Measurements from ENCODE around the gene PLEKHA7. TPM values are rescaled to one million over a fixed set of nuclear protein-coding genes. Genes with fewer than 3 reads are reported as not detected.

PLEKHA7 gene
- total and polyA plus RNA-seq, 2 of the 13 experiments (the other 11 are each of a cell fraction or from before 2014, with no cell fraction given): 17.5 to 18.7 TPM

GRCh38 chr11:16749666-16750065 lies 264.5 kb downstream of the PLEKHA7 start:
- ATAC-seq (no peak), DNase-seq (ENCODE audit: low spot score) (no peak), FAIRE-seq (no peak)
- no peaks in the 10 kb centered on the region for H3K27me3 ChIP-seq (ENCODE audit: control insufficient read depth in 1 of 2, insufficient read depth in 2 of 2, low read length in 2 of 2)
- TF ChIP-seq NFYC (CRISPR knock-in tag; IDR thresholded peaks at IDR 0.05): no peak
- TF ChIP-seq ZFYVE20 (CRISPR knock-in tag; IDR thresholded peaks at IDR 0.05; ENCODE audit: borderline replicate concordance, low read depth): no peak
- no peak overlapping the region for H2AFZ ChIP-seq (ENCODE audit: low read length)
- peaks cover 8% of the 10 kb centered on the region for H4K20me1 ChIP-seq (ENCODE audit: insufficient read depth, low read length)
- BruUV-seq (replicated peaks): no TSS peak
- peaks cover 1% of the 10 kb centered on the region for H3K4me1 ChIP-seq (ENCODE audit: insufficient read depth, low read length)
- no peak overlapping the region for H3K4me3 ChIP-seq (replicated peaks in 1 of 3; ENCODE audit: insufficient read depth in 1 of 3, low read depth in 2 of 3, low read length in 3 of 3)
- no peak overlapping the region for H3K9ac ChIP-seq (ENCODE audit: insufficient read depth, low read depth, low read length)
- H3K79me2 ChIP-seq (ENCODE audit: insufficient read depth, low read length): peaks cover 12% of the 10 kb centered on the region
- no peaks in the 10 kb centered on the region for H3K9me3 ChIP-seq (ENCODE audit: low read length)
- WGBS (ENCODE audit: low lambda C conversion rate): 93% methylated on average over 2 of the region's 2 CpGs
- peaks cover 14 to 83% of the 10 kb centered on the region in 2 experiments for H3K36me3 ChIP-seq (replicated peaks in 1 of 2; ENCODE audit: control insufficient read depth in 1 of 2, insufficient read depth in 2 of 2, low read length in 2 of 2)
- CTCF ChIA-PET (ENCODE audit: low intra/inter-chr PET ratio, low total read pairs): no interaction called here
- POLR2A ChIA-PET: interaction anchor here (0.6 to 1.9 kb wide), 2 partner anchors 10 to 1263 kb away, joined by 3 to 12 read pairs; partner anchors contain the start of genes C11orf58 and SERGEF
- H3K4me2 ChIP-seq (ENCODE audit: low read depth, low read length): no peak overlapping the region
- in situ Hi-C loops (cut with HindIII; ENCODE audit: extremely low pct_ligation_motif_present, low pct_unique_long_range_greater_than_20kb) (no loop called here), intact Hi-C loops (cut with micrococcal nuclease; ENCODE audit: unreplicated experiment) (no loop called here)
- no peak overlapping the region for H3K27ac ChIP-seq (ENCODE audit: extremely low read length, insufficient read depth, low read length)

- no peak for FAIRE-seq
- no peak overlapping the region for H3K9ac ChIP-seq (ENCODE audit: insufficient read depth, low read depth, low read length)
- BruUV-seq (replicated peaks): no TSS peak
- peaks cover 10% of the 10 kb centered on the region for H4K20me1 ChIP-seq (ENCODE audit: insufficient read depth, low read length)
- H3K27ac ChIP-seq (ENCODE audit: extremely low read length, insufficient read depth, low read length): no peak overlapping the region
- H3K9me3 ChIP-seq (ENCODE audit: low read length): no peaks in the 10 kb centered on the region
- no peak overlapping the region for H2AFZ ChIP-seq (ENCODE audit: low read length)
- H3K4me1 ChIP-seq (ENCODE audit: insufficient read depth, low read length): peaks cover 7% of the 10 kb centered on the region
- WGBS (ENCODE audit: low lambda C conversion rate): 100% methylated on average over 1 of the region's 1 CpG
- H3K4me3 ChIP-seq (replicated peaks in 1 of 3; ENCODE audit: insufficient read depth in 1 of 3, low read depth in 2 of 3, low read length in 3 of 3): no peak overlapping the region
- no peak for ATAC-seq
- ChIA-PET CTCF (ENCODE audit: low intra/inter-chr PET ratio, low total read pairs) (no interaction called here), POLR2A (interaction anchor here (1.9 kb wide), 1 partner anchor 10 kb away, joined by 12 read pairs; the partner anchor contains the start of gene C11orf58)
- H3K79me2 ChIP-seq (ENCODE audit: insufficient read depth, low read length): peaks cover 18% of the 10 kb centered on the region
- H3K36me3 ChIP-seq (replicated peaks in 1 of 2; ENCODE audit: control insufficient read depth in 1 of 2, insufficient read depth in 2 of 2, low read length in 2 of 2): peaks cover 14 to 88% of the 10 kb centered on the region in 2 experiments
- intact Hi-C loops (cut with micrococcal nuclease; ENCODE audit: unreplicated experiment) (no loop called here), in situ Hi-C loops (cut with HindIII; ENCODE audit: extremely low pct_ligation_motif_present, low pct_unique_long_range_greater_than_20kb) (no loop called here)
- DNase-seq (ENCODE audit: low spot score): no peak
- no peak overlapping the region for H3K4me2 ChIP-seq (ENCODE audit: low read depth, low read length)
- H3K27me3 ChIP-seq (ENCODE audit: control insufficient read depth in 1 of 2, insufficient read depth in 2 of 2, low read length in 2 of 2): no peaks in the 10 kb centered on the region
- peak; percentile 43 for TF ChIP-seq MAFF (IDR thresholded peaks at IDR 0.05; ENCODE audit: low read depth, low read length)
- peak; percentile 23 to 67; a peak in 2 of 4 replicates for TF ChIP-seq MAFK (conservative IDR thresholded peaks at IDR 0.05 in 1 of 2, IDR thresholded peaks at IDR 0.05 in 1 of 2; ENCODE audit: low read length in 2 of 2)
- no peak for TF ChIP-seq ZNF33A (CRISPR knock-in tag; IDR thresholded peaks at IDR 0.05; ENCODE audit: borderline replicate concordance)
Observed at GRCh38 chr11:16749092-16749491, 265.1 kb downstream of the PLEKHA7 start.
